Activated CD4-positive, CD25-positive, alpha-beta regulatory T cell (primary cell): Measurements from ENCODE around the gene TENM4.
"Not testable (repeated sequence)": the region's sequence is repeated elsewhere in the genome, so short reads cannot be mapped to it uniquely, and the experiment has no call there.

Experiments
- DNase-seq, 4 experiments: peaks; one replicate each; lab custom pipeline; 2025; lab: John Stamatoyannopoulos, UW

TENM4 gene

GRCh38 chr11:78845496-78845895 lies 595.3 kb downstream of the TENM4 start:
- no peak for DNase-seq

GRCh38 chr11:78841456-78842060 lies 599.3 kb downstream of the TENM4 start:
- DNase-seq = no peak

- no peak for DNase-seq
These were observed 600.2 kb downstream of the TENM4 start for GRCh38 chr11:78840623-78841022.

GRCh38 chr11:78840200-78840599 lies 600.6 kb downstream of the TENM4 start:
- DNase-seq = no peak

GRCh38 chr11:78838417-78838816 lies 602.4 kb downstream of the TENM4 start:
- DNase-seq = no peak

- DNase-seq = no peak
These were observed 605.2 kb downstream of the TENM4 start for GRCh38 chr11:78835646-78836045.

GRCh38 chr11:78834886-78835285 lies 605.9 kb downstream of the TENM4 start:
- no peak for DNase-seq

GRCh38 chr11:78833237-78833636 lies 607.6 kb downstream of the TENM4 start:
- no peak for DNase-seq

- no peak for DNase-seq
These were observed 608.4 kb downstream of the TENM4 start for GRCh38 chr11:78832226-78832947.

- DNase-seq = no peak
These were observed 609.3 kb downstream of the TENM4 start for GRCh38 chr11:78831571-78831970.

GRCh38 chr11:78830277-78830819 lies 610.5 kb downstream of the TENM4 start:
- DNase-seq = no peak

- DNase-seq = no peak
These were observed 611.7 kb downstream of the TENM4 start for GRCh38 chr11:78829146-78829545.

- DNase-seq = no peak
These were observed 612.2 kb downstream of the TENM4 start for GRCh38 chr11:78828676-78829075.

- DNase-seq = not testable (repeated sequence)
These were observed 613.5 kb downstream of the TENM4 start for GRCh38 chr11:78827291-78827690.

- no peak for DNase-seq
These were observed 615.2 kb downstream of the TENM4 start for GRCh38 chr11:78825591-78826020.

- no peak for DNase-seq
These were observed 617.2 kb downstream of the TENM4 start for GRCh38 chr11:78823588-78823987.

GRCh38 chr11:78822931-78823423 lies 617.9 kb downstream of the TENM4 start:
- no peak for DNase-seq

- DNase-seq = no peak
These were observed 619.2 kb downstream of the TENM4 start for GRCh38 chr11:78821371-78822306.

- no peak for DNase-seq
These were observed 620.1 kb downstream of the TENM4 start for GRCh38 chr11:78820741-78821140.

- DNase-seq = no peak
These were observed 622.6 kb downstream of the TENM4 start for GRCh38 chr11:78818201-78818600.

- no peak for DNase-seq
These were observed 625.0 kb downstream of the TENM4 start for GRCh38 chr11:78815831-78816230.
